ENCODE data around the gene CPZ. TPM values are rescaled to one million over a fixed set of nuclear protein-coding genes. Genes with fewer than 3 reads are reported as not detected.

Gene CPZ
- total and polyA plus RNA-seq, 2 of the 4 experiments (the other 2 are of a cell fraction) = 0.90 to 10.3 TPM

GRCh38 chr4:8549352-8549931 is 43.1 kb upstream of the CPZ start:
- H3K4ac ChIP-seq (ENCODE audit: low read depth, low read length) = no peak overlapping the region
- no peak overlapping the region for H4K5ac ChIP-seq (ENCODE audit: low read depth, low read length)
- H4K20me1 ChIP-seq (ENCODE audit: insufficient read depth, low read length) = no peaks in the 10 kb centered on the region
- H4K8ac ChIP-seq (ENCODE audit: low read depth in 2 of 2, low read length in 2 of 2) = no peak overlapping the region
- 73% methylated on average over 3 of the region's 11 CpGs; no CpG with 5 or more reads in 1 of the 2 experiments for WGBS, 2 experiments (ENCODE audit: extremely low coverage in 2 of 2, insufficient read length in 1 of 2)
- H3K4me3 ChIP-seq (ENCODE audit: insufficient read depth, low read depth, low read length) = no peak overlapping the region
- no peak overlapping the region for H4K91ac ChIP-seq (ENCODE audit: insufficient read depth, low read depth, low read length)
- H2AK5ac ChIP-seq (ENCODE audit: low read depth, low read length) = no peak overlapping the region
- H3K79me1 ChIP-seq (ENCODE audit: low read depth in 1 of 2, low read length in 2 of 2) = no peaks in the 10 kb centered on the region
- no peak overlapping the region for H2BK120ac ChIP-seq (ENCODE audit: low read depth, low read length)
- no peak for TF ChIP-seq NFE2L2 (IDR thresholded peaks at IDR 0.05; ENCODE audit: low read depth, low read length)
- no peak for TF ChIP-seq CHD1 (IDR thresholded peaks at IDR 0.05; ENCODE audit: low read depth, low read length)
- no peak for TF ChIP-seq MXI1 (IDR thresholded peaks at IDR 0.05; ENCODE audit: borderline replicate concordance, low read depth, low read length)
- no peak for TF ChIP-seq MAFK (IDR thresholded peaks at IDR 0.05; ENCODE audit: low read depth, low read length)
- no peak overlapping the region for H3K18ac ChIP-seq (ENCODE audit: low read depth, low read length)
- peaks cover 2% of the 10 kb centered on the region for H3K9me3 ChIP-seq (ENCODE audit: control insufficient read depth, insufficient read depth, low read length)
- H3K4me1 ChIP-seq (ENCODE audit: control insufficient read depth, insufficient read depth, low read length) = peaks cover 2% of the 10 kb centered on the region; the same call in 1 of the 2 replicates
- in situ Hi-C loops (cut with MboI; ENCODE audit: low sequenced_read_pairs) = no loop called here
- dilution Hi-C loops (cut with HindIII; ENCODE audit: low sequenced_read_pairs, unreplicated experiment) = no loop called here
- no peak overlapping the region for H2AK9ac ChIP-seq (replicated peaks; ENCODE audit: low read depth, low read length, poor library complexity)
- H3K36me3 ChIP-seq (ENCODE audit: control insufficient read depth, insufficient read depth, low read length) = no peaks in the 10 kb centered on the region
- BruUV-seq (replicated peaks) = no TSS peak
- H3K9me1 ChIP-seq (ENCODE audit: insufficient read depth, low read length) = no peaks in the 10 kb centered on the region
- no peak overlapping the region for H2BK5ac ChIP-seq (ENCODE audit: low read depth, low read length, poor library complexity, severe bottlenecking)
- H3K9ac ChIP-seq (ENCODE audit: low read depth, low read length) = no peak overlapping the region
- no peak overlapping the region for H3K27ac ChIP-seq (ENCODE audit: insufficient read depth, low read length)
- DNase-seq = no peak
- peaks cover 38% of the 10 kb centered on the region for H3K27me3 ChIP-seq (ENCODE audit: control insufficient read depth, insufficient read depth, low read length)
- H3K14ac ChIP-seq (replicated peaks; ENCODE audit: low read depth, low read length) = no peak overlapping the region
- no peak for ATAC-seq (ENCODE audit: low read depth)
- no peak overlapping the region for H2BK20ac ChIP-seq (ENCODE audit: low read depth, low read length)
- peak overlapping the region; percentile 49 for H2AFZ ChIP-seq (replicated peaks; ENCODE audit: low read length, poor library complexity)
- POLR2A ChIA-PET (ENCODE audit: unreplicated experiment) = no interaction called here
- CTCF ChIA-PET = no interaction called here
- intact Hi-C loops (cut with micrococcal nuclease) = no loop called here
- H3K56ac ChIP-seq (ENCODE audit: extremely low read depth, insufficient read depth, low read length) = no peak overlapping the region
- no peak overlapping the region for H2BK15ac ChIP-seq (ENCODE audit: low read depth, low read length)
- H3K4me2 ChIP-seq (ENCODE audit: low read depth, low read length) = no peak overlapping the region
- no peak overlapping the region for H3K23ac ChIP-seq (ENCODE audit: low read depth, low read length)
